ENCODE data around the gene GNAI1. TPM values are rescaled to one million over a fixed set of nuclear protein-coding genes. Genes with fewer than 3 reads are reported as not detected.

GNAI1 gene
- total RNA-seq, 1 donor from 2014 or later = 6.4 TPM

- H3K36me3 Mint-ChIP-seq (ENCODE audit: low read depth) = no peaks in the 10 kb centered on the region
- H3K9me3 Mint-ChIP-seq = no peaks in the 10 kb centered on the region
- no peak for DNase-seq (ENCODE audit: low spot score)
- H3K27ac Mint-ChIP-seq = peak overlapping the region; percentile 60
- peaks cover 51% of the 10 kb centered on the region for H3K27me3 Mint-ChIP-seq (ENCODE audit: low read depth)
- peak overlapping the region; percentile 74 for H3K4me3 Mint-ChIP-seq (ENCODE audit: low read depth)
- peaks cover 28% of the 10 kb centered on the region for H3K4me1 Mint-ChIP-seq (ENCODE audit: low read depth)
- intact Hi-C loops (cut with micrococcal nuclease) = loop anchor here (1.0 to 5.0 kb wide), 5 partner anchors 16 to 177 kb away; no protein-coding TSS in a partner anchor
Observed at GRCh38 chr7:80135309-80136104, 876 bp downstream of the GNAI1 start.

GRCh38 chr7:80136261-80137055 lies 1.8 kb downstream of the GNAI1 start:
- no peaks in the 10 kb centered on the region for H3K36me3 Mint-ChIP-seq (ENCODE audit: low read depth)
- peak overlapping the region; percentile 64 for H3K27ac Mint-ChIP-seq
- no peaks in the 10 kb centered on the region for H3K9me3 Mint-ChIP-seq
- DNase-seq (ENCODE audit: low spot score) = no peak
- H3K27me3 Mint-ChIP-seq (ENCODE audit: low read depth) = peaks cover 49% of the 10 kb centered on the region
- peaks cover 28% of the 10 kb centered on the region for H3K4me1 Mint-ChIP-seq (ENCODE audit: low read depth)
- H3K4me3 Mint-ChIP-seq (ENCODE audit: low read depth) = peak overlapping the region; percentile 74
- intact Hi-C loops (cut with micrococcal nuclease) = loop anchor here (1.0 to 5.0 kb wide), 5 partner anchors 15 to 176 kb away; no protein-coding TSS in a partner anchor

- intact Hi-C loops (cut with micrococcal nuclease) = loop anchor here (5.0 kb wide), 2 partner anchors 60 to 175 kb away; no protein-coding TSS in a partner anchor
- no peak overlapping the region for H3K27ac Mint-ChIP-seq
- no peak overlapping the region for H3K4me3 Mint-ChIP-seq (ENCODE audit: low read depth)
- no peaks in the 10 kb centered on the region for H3K9me3 Mint-ChIP-seq
- H3K27me3 Mint-ChIP-seq (ENCODE audit: low read depth) = peaks cover 49% of the 10 kb centered on the region
- H3K36me3 Mint-ChIP-seq (ENCODE audit: low read depth) = no peaks in the 10 kb centered on the region
- no peak for DNase-seq (ENCODE audit: low spot score)
- peaks cover 28% of the 10 kb centered on the region for H3K4me1 Mint-ChIP-seq (ENCODE audit: low read depth)
Observed at GRCh38 chr7:80137410-80137809, 2.8 kb downstream of the GNAI1 start.

GRCh38 chr7:80139236-80139635 lies 4.6 kb downstream of the GNAI1 start:
- no peak for DNase-seq (ENCODE audit: low spot score)
- intact Hi-C loops (cut with micrococcal nuclease) = loop anchor here (5.0 kb wide), 2 partner anchors 62 to 173 kb away; no protein-coding TSS in a partner anchor

GRCh38 chr7:80140388-80140787 lies 5.8 kb downstream of the GNAI1 start:
- intact Hi-C loops (cut with micrococcal nuclease) = no loop called here

More at GRCh38 chr7:80139236-80139635, 4.6 kb downstream of the GNAI1 start:
- peaks cover 25% of the 10 kb centered on the region for H3K4me1 Mint-ChIP-seq (ENCODE audit: low read depth)
- H3K36me3 Mint-ChIP-seq (ENCODE audit: low read depth) = no peaks in the 10 kb centered on the region
- H3K27me3 Mint-ChIP-seq (ENCODE audit: low read depth) = peaks cover 38% of the 10 kb centered on the region
- no peaks in the 10 kb centered on the region for H3K9me3 Mint-ChIP-seq
- H3K4me3 Mint-ChIP-seq (ENCODE audit: low read depth) = no peak overlapping the region
- no peak overlapping the region for H3K27ac Mint-ChIP-seq

GRCh38 chr7:80141376-80141775 lies 6.7 kb downstream of the GNAI1 start:
- no peaks in the 10 kb centered on the region for H3K36me3 Mint-ChIP-seq (ENCODE audit: low read depth)
- no peak overlapping the region for H3K4me3 Mint-ChIP-seq (ENCODE audit: low read depth)
- H3K4me1 Mint-ChIP-seq (ENCODE audit: low read depth) = peaks cover 18% of the 10 kb centered on the region
- no peaks in the 10 kb centered on the region for H3K9me3 Mint-ChIP-seq
- peaks cover 41% of the 10 kb centered on the region for H3K27me3 Mint-ChIP-seq (ENCODE audit: low read depth)
- H3K27ac Mint-ChIP-seq = no peak overlapping the region
- no peak for DNase-seq (ENCODE audit: low spot score)
- intact Hi-C loops (cut with micrococcal nuclease) = no loop called here

More at GRCh38 chr7:80140388-80140787, 5.8 kb downstream of the GNAI1 start:
- no peak overlapping the region for H3K4me3 Mint-ChIP-seq (ENCODE audit: low read depth)
- peaks cover 24% of the 10 kb centered on the region for H3K4me1 Mint-ChIP-seq (ENCODE audit: low read depth)
- no peak overlapping the region for H3K27ac Mint-ChIP-seq
- peaks cover 43% of the 10 kb centered on the region for H3K27me3 Mint-ChIP-seq (ENCODE audit: low read depth)
- no peak for DNase-seq (ENCODE audit: low spot score)
- no peaks in the 10 kb centered on the region for H3K36me3 Mint-ChIP-seq (ENCODE audit: low read depth)
- no peaks in the 10 kb centered on the region for H3K9me3 Mint-ChIP-seq

GRCh38 chr7:80142853-80143580 lies 8.4 kb downstream of the GNAI1 start:
- H3K9me3 Mint-ChIP-seq = no peaks in the 10 kb centered on the region
- no peaks in the 10 kb centered on the region for H3K36me3 Mint-ChIP-seq (ENCODE audit: low read depth)
- no peak for DNase-seq (ENCODE audit: low spot score)
- H3K27me3 Mint-ChIP-seq (ENCODE audit: low read depth) = peaks cover 37% of the 10 kb centered on the region
- intact Hi-C loops (cut with micrococcal nuclease) = loop anchor here (1.0 kb wide), 1 partner anchor 8 kb away; no protein-coding TSS in a partner anchor
- no peak overlapping the region for H3K27ac Mint-ChIP-seq
- H3K4me3 Mint-ChIP-seq (ENCODE audit: low read depth) = no peak overlapping the region
- peaks cover 9% of the 10 kb centered on the region for H3K4me1 Mint-ChIP-seq (ENCODE audit: low read depth)

- Mint-ChIP-seq H3K27me3 (ENCODE audit: low read depth) (peaks cover 38% of the 10 kb centered on the region), H3K4me3 (ENCODE audit: low read depth) (no peak overlapping the region), H3K36me3 (ENCODE audit: low read depth) (no peaks in the 10 kb centered on the region), H3K4me1 (ENCODE audit: low read depth) (peaks cover 10% of the 10 kb centered on the region), H3K27ac (no peak overlapping the region), H3K9me3 (no peaks in the 10 kb centered on the region)
- DNase-seq (ENCODE audit: low spot score) = no peak
- intact Hi-C loops (cut with micrococcal nuclease) = no loop called here
Observed at GRCh38 chr7:80145780-80146422, 11.3 kb downstream of the GNAI1 start.

GRCh38 chr7:80146545-80147182 lies 12.0 kb downstream of the GNAI1 start:
- H3K36me3 Mint-ChIP-seq (ENCODE audit: low read depth) = no peaks in the 10 kb centered on the region
- H3K27ac Mint-ChIP-seq = no peak overlapping the region
- DNase-seq (ENCODE audit: low spot score) = no peak
- H3K4me1 Mint-ChIP-seq (ENCODE audit: low read depth) = peaks cover 18% of the 10 kb centered on the region
- no peak overlapping the region for H3K4me3 Mint-ChIP-seq (ENCODE audit: low read depth)
- peaks cover 34% of the 10 kb centered on the region for H3K27me3 Mint-ChIP-seq (ENCODE audit: low read depth)
- H3K9me3 Mint-ChIP-seq = no peaks in the 10 kb centered on the region
- intact Hi-C loops (cut with micrococcal nuclease) = no loop called here

- H3K36me3 Mint-ChIP-seq (ENCODE audit: low read depth) = no peaks in the 10 kb centered on the region
- no peak for DNase-seq (ENCODE audit: low spot score)
- H3K4me3 Mint-ChIP-seq (ENCODE audit: low read depth) = no peak overlapping the region
- intact Hi-C loops (cut with micrococcal nuclease) = no loop called here
- peaks cover 24% of the 10 kb centered on the region for H3K4me1 Mint-ChIP-seq (ENCODE audit: low read depth)
- H3K27me3 Mint-ChIP-seq (ENCODE audit: low read depth) = peaks cover 25% of the 10 kb centered on the region
- no peak overlapping the region for H3K27ac Mint-ChIP-seq
- H3K9me3 Mint-ChIP-seq = no peaks in the 10 kb centered on the region
Observed at GRCh38 chr7:80147543-80148391, 13.1 kb downstream of the GNAI1 start.

Data from activated T-helper 2 cell treated with anti-CD3 and anti-CD28 coated beads, Interferon-gamma antibody, Interleukin-2, Interleukin-4, amounts not matched to agents 10 μg/mL and 5 μg/mL and 100 μg/mL, durations not matched to agents 14 hours and 24 hours and 36 hours (primary cell).